Large intestine (tissue), 3 donors: ENCODE results near the gene LEFTY2. TPM values are rescaled to one million over a fixed set of nuclear protein-coding genes. Genes with fewer than 3 reads are reported as not detected.

Experiments used
- DNase-seq, 2 donors: peaks; one replicate each; pipeline versions ENCODE4 v3.0.0 to v3.0.0-alpha.2; 2013
- H3K27ac ChIP-seq: one replicate; pipeline ENCODE4 v1.5.1; 2013; ENCODE audit warnings: low read length
- H3K27me3 ChIP-seq: 2 replicates; pipeline ENCODE4 v1.6.1; 2013; ENCODE audit warnings: low read length; ENCODE audit not compliant: control insufficient read depth, insufficient read depth
- H3K36me3 ChIP-seq: 2 replicates; pipeline ENCODE4 v1.6.1; 2013; ENCODE audit warnings: low read length; ENCODE audit not compliant: control insufficient read depth, insufficient read depth
- H3K4me1 ChIP-seq: one replicate; pipeline ENCODE4 v1.6.1; 2013; ENCODE audit warnings: low read length; ENCODE audit not compliant: control insufficient read depth, insufficient read depth
- H3K4me3 ChIP-seq: one replicate; pipeline ENCODE4 v1.5.1; 2013; ENCODE audit warnings: low read length
- H3K9me3 ChIP-seq: one replicate; pipeline ENCODE4 v1.6.1; 2013; ENCODE audit warnings: mild to moderate bottlenecking, low read depth, low read length, moderate library complexity; ENCODE audit not compliant: control insufficient read depth
- WGBS: methylation state at CpG from one replicate; pipeline ENCODE4 v1.1.5; 2013; ENCODE audit warnings: low lambda C conversion rate; ENCODE audit not compliant: insufficient coverage; 5-methylcytosine and 5-hydroxymethylcytosine counted together
- polyA plus RNA-seq: library from polyadenylated mRNA; unstranded; fragments of 120-200 nt; gene quantifications from one replicate; pipeline ENCODE4 v1.2.1, GENCODE V29; 2013

LEFTY2 gene
- polyA plus RNA-seq, 1 donor: 0.25 TPM

DNA sequence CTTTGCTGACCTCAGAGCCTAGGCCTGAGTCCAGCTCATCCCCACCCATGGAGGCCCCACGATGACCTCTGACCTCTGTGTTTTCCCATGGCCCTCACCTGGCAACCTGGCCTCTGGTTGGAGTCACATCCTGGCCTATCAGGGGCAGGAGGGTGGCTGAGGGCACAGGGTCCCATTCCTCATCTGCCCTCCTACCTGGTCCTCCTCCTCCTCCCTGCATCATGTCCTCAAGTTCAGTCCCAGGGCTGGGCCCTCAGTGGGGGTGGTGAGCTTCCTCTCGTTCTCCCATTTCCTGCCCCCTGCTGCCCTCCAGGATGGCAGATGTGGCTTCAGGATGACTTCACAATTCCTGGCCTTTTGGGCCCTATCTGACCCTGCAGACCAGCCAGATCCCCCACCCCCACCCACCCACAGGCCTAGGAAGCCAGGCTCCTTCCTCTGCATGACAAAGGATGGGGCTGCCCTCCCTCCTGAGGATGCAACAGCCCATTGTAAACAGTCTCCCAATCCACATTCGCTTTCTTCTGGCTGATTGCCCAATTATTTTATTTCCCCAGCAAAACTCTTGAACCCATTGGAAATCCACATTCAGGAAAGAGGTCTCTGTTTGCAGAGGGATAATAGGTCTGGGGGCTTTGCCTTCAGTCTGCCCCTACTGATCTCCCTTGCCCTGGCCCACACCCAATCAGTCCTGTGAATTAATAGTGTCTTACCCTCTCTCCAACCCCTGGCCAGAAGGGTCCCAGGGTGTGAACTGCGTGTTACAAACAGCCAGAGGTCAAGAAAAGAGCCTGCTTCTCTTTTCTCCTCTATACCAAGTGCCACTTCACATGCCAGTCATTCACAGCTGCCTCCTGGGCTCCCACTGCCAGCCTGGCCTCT lies 41.7 kb downstream of the LEFTY2 start:
- H3K27ac ChIP-seq: no peak overlapping the region

GRCh38 chr1:225897595-225898514 lies 43.2 kb downstream of the LEFTY2 start:
- H3K9me3 ChIP-seq: no peaks in the 10 kb centered on the region
- peaks cover 9% of the 10 kb centered on the region for H3K4me1 ChIP-seq
- DNase-seq: no peak
- H3K27ac ChIP-seq: no peak overlapping the region
- H3K36me3 ChIP-seq: no peaks in the 10 kb centered on the region
- no peak overlapping the region for H3K4me3 ChIP-seq
- no CpG with 5 or more reads among the region's 19 CpGs for WGBS
- H3K27me3 ChIP-seq: no peaks in the 10 kb centered on the region

More for the DNA sequence above, 41.7 kb downstream of the LEFTY2 start:
- Histone ChIP-seq H3K27me3 (no peaks in the 10 kb centered on the region), H3K36me3 (no peaks in the 10 kb centered on the region), H3K4me1 (peaks cover 9% of the 10 kb centered on the region), H3K4me3 (no peak overlapping the region), H3K9me3 (no peaks in the 10 kb centered on the region)
- WGBS: no CpG with 5 or more reads among the region's 4 CpGs
- DNase-seq: no peak

DNA sequence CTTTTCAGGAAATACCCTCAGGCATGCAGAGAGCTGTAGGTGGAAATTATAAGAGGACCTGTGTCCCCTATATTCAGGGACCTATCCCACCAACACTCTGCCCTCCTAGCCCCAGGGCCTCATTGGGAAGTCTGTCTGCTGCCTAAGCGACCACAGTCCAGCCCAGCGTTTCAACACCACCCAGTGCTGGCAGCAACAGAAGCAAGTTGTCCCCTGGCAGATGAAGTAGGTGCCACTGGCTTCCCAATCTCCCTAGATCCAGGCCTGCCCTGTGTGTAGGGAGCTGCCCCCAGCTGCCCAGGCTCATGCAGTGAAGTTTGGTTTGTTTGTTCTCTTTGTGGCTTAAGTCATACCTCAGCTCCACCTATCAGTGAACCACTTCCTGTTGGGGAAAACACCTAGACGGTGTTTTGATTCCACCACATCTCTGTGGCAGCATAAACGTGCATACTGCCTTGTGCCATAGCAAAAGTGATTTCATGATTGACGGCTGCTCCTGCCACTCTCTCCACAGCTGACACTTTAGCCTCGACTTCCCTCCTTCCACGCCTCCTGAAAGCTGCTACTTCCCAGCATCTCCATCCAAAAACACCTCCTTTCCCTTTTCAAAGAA lies 44.0 kb downstream of the LEFTY2 start:
- no peaks in the 10 kb centered on the region for H3K27me3 ChIP-seq
- H3K4me3 ChIP-seq: no peak overlapping the region
- peak in 1 of 2 donors; percentile 60 for DNase-seq
- peaks cover 9% of the 10 kb centered on the region for H3K4me1 ChIP-seq
- H3K36me3 ChIP-seq: no peaks in the 10 kb centered on the region
- no peaks in the 10 kb centered on the region for H3K9me3 ChIP-seq
- no peak overlapping the region for H3K27ac ChIP-seq
- no CpG with 5 or more reads among the region's 7 CpGs for WGBS

DNA sequence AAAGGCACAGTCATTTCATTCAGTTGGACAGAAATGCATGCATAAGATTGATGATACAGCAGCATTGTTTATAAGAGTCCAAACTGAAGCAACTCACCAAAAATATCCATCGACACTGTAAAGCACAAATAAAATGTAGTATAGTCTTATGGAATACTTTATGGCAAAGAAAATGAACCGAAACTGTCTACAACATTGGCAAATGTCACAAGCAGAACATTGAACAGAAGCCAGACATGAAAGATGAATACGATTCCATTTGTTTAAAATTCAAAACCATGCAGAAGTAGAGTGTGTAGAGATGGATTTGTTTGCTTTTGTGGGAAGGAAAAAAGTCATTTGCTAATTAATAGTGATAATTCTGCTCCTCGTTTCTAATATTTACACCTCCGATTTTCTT lies 44.5 kb downstream of the LEFTY2 start:
- WGBS: 80% methylated on average over 2 of the region's 5 CpGs
- H3K36me3 ChIP-seq: no peaks in the 10 kb centered on the region
- no peak for DNase-seq
- H3K9me3 ChIP-seq: no peaks in the 10 kb centered on the region
- no peak overlapping the region for H3K4me3 ChIP-seq
- H3K4me1 ChIP-seq: peaks cover 13% of the 10 kb centered on the region
- no peaks in the 10 kb centered on the region for H3K27me3 ChIP-seq
- no peak overlapping the region for H3K27ac ChIP-seq

- DNase-seq: no peak
- Histone ChIP-seq H3K36me3 (no peaks in the 10 kb centered on the region), H3K27ac (no peak overlapping the region), H3K27me3 (no peaks in the 10 kb centered on the region), H3K4me3 (no peak overlapping the region), H3K9me3 (no peaks in the 10 kb centered on the region), H3K4me1 (peaks cover 32% of the 10 kb centered on the region)
- WGBS: 100% methylated on average over 1 of the region's 6 CpGs
Observed at GRCh38 chr1:225892307-225892706, 48.7 kb downstream of the LEFTY2 start.

DNA sequence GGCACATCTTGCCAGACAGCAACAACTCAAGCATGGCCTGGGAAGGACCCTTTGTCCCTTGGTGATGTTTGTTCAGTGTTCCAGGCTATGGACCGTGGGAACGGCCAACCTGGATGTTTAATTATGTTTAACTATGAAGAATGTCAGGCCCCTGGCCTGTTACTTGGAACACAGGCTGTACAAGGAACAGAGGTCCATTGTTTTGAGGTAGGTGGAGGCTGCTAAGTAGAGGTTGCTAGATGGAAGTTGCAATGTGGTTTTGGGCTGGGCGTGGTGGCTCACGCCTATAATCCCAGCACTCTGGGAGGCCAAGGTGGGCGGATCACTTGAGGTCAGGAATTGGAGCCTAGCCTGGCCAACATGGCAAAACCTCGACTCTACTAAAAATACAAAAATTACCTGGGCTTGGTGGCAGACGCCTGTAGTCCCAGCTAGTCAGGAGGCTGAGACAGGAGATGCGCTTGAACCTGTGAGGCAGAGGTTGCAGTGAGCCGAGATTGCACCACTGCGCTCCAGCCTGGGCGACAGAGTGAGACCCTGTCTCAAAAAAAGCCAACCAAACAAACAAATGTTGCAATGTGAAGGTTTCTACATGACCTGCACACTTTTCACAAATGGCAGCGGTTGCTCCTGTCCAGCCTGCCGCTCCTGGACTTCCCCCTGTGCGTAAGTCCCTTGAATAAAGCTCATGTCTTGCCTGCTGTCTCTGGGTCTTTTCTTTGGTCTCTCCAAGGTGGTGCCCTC lies 49.6 kb downstream of the LEFTY2 start:
- no CpG with 5 or more reads among the region's 14 CpGs for WGBS
- peaks cover 28% of the 10 kb centered on the region for H3K4me1 ChIP-seq
- H3K4me3 ChIP-seq: no peak overlapping the region
- H3K27me3 ChIP-seq: no peaks in the 10 kb centered on the region
- no peak overlapping the region for H3K27ac ChIP-seq
- DNase-seq: peak in 1 of 2 donors; percentile 30
- no peaks in the 10 kb centered on the region for H3K36me3 ChIP-seq
- no peaks in the 10 kb centered on the region for H3K9me3 ChIP-seq

DNA sequence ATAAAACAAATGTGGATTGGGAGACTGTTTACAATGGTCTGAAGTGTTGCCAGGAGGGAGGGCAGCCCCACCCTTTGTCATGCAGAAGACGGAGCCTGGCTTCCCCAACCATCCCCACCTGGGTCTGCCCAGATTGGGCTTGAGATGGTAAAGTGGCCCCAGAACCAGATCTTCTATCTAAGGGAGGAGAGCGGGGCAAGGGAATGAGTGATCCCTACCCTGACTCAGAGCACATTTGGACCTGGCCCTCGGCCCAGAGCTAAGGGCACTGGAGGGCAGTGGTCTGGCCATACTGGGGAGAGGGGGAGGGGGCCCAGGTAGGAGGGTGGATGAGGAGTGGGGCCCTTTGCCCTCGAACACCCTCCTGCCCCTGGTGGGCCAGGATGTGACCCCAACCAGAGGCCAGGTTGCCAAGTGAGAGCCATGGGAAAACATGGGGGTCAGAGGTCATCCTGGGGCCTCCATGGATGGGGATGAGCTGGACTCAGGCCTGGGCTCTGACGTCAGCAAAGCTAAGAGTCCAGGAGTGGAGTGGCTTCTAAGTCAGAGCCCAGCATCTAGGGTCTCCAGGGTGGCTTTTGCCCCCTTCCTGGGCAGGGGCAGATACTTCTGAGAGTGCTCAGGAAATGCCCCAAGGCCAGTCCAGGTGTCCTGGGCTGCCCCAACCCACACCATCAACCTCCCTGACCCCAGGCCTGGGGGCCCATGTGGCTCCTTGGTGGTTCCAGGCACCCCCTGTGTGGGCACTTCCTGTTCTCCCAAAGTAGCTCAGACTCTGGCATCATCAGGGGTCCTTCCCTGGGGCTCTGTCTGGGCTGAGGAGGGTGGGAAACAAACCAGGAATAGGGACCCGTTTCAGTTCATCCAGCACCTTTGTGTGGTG lies 50.4 kb downstream of the LEFTY2 start:
- DNase-seq: no peak
- Histone ChIP-seq H3K4me3 (no peak overlapping the region), H3K27ac (no peak overlapping the region), H3K4me1 (peaks cover 28% of the 10 kb centered on the region), H3K36me3 (no peaks in the 10 kb centered on the region), H3K27me3 (no peaks in the 10 kb centered on the region), H3K9me3 (no peaks in the 10 kb centered on the region)
- WGBS: no CpG with 5 or more reads among the region's 6 CpGs

GRCh38 chr1:225889743-225890142 lies 51.3 kb downstream of the LEFTY2 start:
- Histone ChIP-seq H3K27ac (peak overlapping the region; percentile 38), H3K36me3 (no peaks in the 10 kb centered on the region), H3K4me1 (peaks cover 28% of the 10 kb centered on the region), H3K27me3 (no peaks in the 10 kb centered on the region), H3K9me3 (no peaks in the 10 kb centered on the region), H3K4me3 (no peak overlapping the region)
- WGBS: no CpG with 5 or more reads among the region's 5 CpGs
- DNase-seq: no peak

DNA sequence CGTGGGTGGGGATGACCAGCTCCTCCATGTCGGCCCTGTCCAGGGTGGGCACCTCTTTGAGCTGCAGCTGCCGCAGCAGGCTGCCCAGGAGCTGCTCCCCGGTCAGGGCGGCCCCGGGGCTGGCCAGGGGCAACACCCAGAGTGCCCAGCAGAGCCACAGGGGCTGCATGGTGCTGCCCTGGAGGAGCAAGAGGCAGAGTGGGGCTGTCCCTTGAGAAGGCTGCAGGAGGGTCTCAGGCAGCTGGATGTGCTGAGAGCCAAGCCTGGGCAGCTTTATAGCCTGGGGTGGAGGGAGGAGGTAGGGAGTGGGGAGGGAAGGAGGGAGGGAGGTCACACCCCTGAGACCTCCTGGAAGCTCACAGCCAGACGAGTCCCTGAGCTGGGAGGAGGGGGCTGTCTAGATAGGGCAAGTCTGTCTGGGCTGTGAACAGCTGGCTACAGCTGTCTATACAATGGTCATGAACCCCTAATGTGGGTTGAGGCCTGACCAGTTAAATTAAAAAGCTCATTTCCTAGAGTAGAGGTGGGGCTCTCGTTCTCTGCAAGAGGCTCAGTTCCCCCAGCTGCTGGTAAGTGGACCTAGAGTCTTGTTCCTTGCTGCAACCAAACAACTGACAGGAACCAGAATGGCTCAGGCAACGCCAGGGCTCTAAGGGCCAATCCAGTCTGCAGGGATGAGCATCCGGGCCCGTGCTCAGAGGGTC lies 52.0 kb downstream of the LEFTY2 start, which contains the start of gene LEFTY1:
Gene LEFTY1 (minus strand): TSS at position 249 of the 704 bp plus-strand sequence. CDS start 80 bp downstream, at position 169.
- H3K4me3 ChIP-seq: no peak within 1 kb of the TSS
- H3K27ac ChIP-seq: peak within 1 kb of the TSS; percentile 38
- no peaks in the 10 kb centered on the region for H3K36me3 ChIP-seq
- no peaks in the 10 kb centered on the region for H3K27me3 ChIP-seq
- peak in 1 of 2 donors; percentile 56 for DNase-seq
- H3K9me3 ChIP-seq: no peaks in the 10 kb centered on the region
- H3K4me1 ChIP-seq: peaks cover 28% of the 10 kb centered on the region
- WGBS: no CpG with 5 or more reads among the region's 11 CpGs
